GM19324 (cell line): Measurements from ENCODE around the gene NAV3.

ENCODE experiments used
- ATAC-seq: cut with Tn5 transposase; IDR thresholded peaks from one replicate; pipeline ENCODE4 v1.9.1; 2021; ENCODE audit warnings: mild to moderate bottlenecking, moderate library complexity; ENCODE audit not compliant: unreplicated experiment, low FRiP score

Gene NAV3

DNA sequence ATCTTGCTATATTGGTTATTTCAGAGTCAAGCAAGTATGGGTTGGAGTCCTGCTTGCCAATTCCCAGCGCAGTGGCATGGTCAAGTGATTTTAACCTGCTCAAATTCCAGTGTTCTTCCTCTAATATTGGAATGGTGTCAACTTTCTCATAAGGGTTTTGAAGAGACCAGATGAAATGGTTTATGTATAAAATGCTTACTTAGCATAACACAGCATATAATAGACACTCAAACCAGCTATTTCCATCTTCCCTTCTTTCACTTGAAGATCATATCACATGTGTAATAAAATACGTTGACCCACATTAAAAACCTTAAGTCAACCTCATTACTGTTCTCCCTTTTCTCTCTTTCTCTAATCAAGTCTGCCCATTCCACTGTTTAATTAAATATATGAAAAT, 144.0 kb downstream of the NAV3 start:
- ATAC-seq = no peak

DNA sequence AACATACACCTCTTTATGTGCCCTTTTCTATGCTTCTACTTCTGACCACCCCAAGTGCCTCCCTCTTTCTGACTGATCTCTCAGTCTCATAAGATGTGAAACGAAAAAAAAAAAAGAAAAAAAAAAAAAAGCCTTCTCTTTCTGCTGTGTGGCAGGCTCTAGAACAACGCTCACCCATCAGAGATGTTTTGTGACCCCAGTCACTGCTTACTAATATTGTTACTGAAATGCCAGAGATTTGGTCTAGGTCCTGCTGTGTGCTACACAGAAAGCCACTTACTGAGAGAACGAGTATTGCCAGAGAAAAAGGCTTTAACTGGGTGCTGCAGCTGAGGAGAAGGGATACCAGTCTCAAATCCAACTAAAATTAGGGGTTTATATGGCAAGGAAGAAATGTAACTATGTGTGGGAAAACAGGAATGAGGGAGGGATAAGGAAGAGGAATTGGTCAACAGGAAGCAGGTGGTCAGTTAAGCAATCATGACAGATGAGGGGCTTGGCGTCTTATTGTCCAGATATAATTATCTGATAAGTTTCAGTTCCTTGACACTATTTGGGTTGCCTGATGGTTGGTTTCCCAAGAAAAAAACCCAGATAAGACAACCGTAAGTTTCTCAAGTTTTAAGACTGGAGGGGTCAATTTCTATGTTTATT, 149.0 kb downstream of the NAV3 start:
- no peak for ATAC-seq

DNA sequence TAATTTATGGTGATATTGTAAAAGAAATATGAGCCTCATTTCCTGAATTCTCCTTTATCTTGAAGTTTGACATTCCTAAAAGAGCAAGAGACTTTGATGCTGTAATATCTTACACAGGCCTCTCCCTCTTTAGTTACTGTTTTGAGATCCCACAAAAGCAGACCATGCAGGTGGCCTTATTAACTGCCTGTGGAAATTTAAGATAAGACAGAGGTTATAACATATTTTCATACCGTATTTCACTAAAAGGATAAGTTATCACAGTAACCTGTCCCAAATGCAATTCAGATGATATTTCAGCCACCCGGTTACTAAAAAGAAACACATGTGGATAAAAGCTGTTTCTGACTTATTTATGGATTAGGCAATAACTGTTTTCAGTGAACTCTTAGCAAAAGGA, 150.1 kb downstream of the NAV3 start:
- ATAC-seq = no peak

DNA sequence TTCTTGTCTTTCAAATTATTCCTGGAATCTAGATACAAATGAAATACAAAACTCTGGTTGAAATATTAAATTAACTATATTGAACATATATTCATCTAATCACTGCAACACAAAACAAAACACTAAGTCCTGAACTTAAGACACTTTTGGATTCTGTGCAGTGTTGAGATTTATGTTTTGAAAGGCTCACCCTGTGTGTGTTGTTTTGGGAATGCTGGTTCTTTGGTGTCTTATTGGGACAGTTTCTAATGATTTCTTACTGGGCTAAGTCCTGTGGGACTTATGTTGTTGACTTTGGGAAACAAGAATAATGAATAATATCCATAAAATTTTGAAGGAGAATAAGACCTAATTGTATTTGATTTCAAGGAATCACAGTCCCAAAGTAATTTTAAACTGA, 153.2 kb downstream of the NAV3 start:
- no peak for ATAC-seq

DNA sequence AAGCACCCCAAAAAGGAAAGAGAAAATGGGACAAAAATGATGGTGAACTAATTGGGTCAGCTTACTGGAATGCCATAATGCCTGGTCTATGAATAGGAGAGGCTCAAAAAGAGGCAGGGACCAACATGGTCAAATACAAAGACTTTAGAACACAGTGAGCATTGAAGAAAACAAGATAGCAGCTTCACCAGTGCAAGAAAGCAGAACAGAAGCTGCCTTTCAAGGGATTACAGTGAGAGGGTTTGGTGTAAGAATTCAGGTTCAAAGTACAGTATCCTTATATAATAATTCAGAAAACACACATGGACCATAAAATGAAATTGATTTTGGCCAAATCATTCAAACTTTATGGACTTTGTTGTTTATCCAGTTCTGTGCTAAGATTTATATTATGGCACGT, 162.1 kb downstream of the NAV3 start:
- ATAC-seq = no peak

DNA sequence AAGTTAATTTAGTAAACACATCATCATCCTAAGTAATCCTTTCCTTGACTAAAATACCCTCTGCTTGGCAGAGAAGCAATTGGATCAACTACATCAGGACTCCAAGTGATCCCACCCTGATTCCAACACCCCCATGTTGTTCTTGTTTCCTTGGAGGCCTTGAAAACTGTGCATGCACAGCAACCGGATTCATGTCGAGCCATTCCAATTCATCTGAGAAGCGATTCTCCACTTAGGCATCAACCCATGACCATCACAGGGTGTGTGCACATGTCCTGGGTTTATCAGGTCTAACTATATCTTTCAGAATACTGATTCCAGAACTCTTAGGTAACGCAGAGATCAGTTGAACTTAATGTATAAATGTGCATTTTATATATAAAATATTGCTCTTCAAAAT, 163.0 kb downstream of the NAV3 start:
- ATAC-seq = no peak

DNA sequence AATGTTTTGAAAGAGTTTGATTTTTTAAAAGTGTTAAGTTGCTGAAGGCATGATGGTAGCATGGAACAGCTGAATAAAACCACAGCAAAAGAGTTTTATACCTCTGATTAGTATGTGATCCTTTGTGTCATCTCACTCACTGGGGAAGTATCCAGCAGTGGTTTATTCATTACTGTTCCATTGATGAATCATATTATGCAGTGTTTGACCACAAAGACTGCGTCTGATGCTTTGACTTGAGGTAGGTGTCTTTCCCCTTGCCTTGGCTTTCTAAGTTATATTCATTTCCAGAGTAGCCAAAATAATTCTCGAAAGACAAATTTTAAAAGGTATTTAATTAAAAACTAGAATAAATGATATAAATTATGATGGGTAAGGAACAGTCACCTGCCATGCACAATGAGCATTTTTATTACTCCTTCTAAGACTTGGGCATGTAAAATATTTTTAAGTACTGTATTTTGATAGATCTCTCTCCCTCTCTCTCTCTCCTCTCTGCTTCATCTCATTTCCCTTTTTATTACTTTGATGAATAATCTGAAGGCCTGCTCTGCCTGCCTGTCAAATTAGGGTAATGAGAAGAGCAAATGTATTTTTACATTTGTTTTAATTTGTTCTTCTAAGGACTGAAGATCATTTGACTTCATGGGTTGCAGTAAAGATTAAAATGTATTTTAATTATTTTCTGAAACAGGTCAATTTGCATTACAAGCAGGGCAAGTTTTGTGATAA, 164.9 kb downstream of the NAV3 start:
- no peak for ATAC-seq

DNA sequence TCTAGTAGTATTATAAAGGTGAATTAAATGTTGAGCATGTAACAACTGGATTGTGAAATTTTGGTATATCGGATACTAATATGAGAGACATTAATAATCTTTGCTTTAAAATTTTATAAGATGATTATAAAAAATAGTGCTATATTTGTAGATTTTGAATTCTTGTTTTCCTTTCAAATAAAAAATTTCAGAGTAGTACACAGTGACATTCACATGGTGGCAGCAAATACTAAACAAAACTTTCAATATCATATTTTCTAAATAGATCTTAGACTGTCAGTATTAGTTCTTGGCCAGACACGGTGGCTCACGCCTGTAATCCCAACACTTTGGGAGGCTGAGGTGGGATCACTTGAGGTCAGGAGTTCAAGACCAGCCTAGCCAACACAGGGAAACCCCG, 166.0 kb downstream of the NAV3 start:
- ATAC-seq = no peak

DNA sequence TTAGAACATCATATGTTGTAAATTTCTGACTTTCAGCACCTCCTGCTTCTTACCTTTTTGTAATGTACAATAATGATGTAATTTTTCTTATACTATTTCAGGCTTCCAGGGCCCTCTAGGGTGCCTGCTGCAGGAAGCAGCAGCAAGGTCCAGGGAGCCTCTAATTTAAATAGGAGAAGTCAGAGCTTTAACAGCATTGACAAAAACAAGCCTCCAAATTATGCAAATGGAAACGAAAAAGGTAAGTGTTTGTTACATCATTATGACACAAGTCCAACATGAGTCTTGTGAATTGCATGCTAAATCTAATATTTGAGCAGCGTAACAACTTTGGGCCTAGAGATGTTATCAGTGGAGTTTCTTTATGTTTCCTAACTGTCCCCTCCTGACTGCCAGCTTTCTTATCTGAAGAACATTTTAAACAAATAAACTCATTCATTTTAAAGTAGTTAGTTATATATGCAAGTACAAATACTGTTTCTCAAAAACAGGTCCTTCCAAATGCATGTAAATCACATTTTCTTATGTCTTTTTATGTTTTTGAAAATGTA, 167.6 kb downstream of the NAV3 start:
- ATAC-seq = no peak

DNA sequence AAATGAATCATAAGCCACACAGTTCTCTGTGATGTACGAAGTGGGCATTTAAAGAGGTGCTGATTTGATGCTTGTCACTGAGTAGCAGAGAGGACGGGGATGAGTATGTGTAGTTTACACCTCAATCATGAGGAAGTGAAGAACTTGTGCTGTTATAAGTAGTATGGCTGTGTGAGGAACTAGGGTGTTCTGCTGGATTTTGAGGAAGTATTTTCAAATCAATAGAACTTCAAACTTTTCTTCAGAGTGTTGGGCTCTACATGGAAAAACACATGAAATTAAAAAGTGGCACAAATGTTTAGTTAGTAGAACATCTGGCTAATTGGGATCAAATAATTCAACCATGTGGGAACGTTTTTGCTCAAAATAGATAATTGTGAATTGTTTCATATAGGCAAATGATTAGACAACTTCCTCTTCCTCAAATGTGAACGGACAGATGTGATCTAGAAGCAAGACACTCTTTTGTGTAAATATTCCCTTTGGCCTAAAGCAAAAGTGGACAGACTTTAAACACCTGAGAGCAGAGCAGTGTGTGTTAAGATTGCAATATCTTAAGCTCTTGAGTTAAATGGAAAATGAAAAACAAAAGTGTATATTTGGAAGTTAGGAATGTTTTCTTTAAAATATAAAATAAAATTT, 168.5 kb downstream of the NAV3 start:
- peak; percentile 85 for ATAC-seq

DNA sequence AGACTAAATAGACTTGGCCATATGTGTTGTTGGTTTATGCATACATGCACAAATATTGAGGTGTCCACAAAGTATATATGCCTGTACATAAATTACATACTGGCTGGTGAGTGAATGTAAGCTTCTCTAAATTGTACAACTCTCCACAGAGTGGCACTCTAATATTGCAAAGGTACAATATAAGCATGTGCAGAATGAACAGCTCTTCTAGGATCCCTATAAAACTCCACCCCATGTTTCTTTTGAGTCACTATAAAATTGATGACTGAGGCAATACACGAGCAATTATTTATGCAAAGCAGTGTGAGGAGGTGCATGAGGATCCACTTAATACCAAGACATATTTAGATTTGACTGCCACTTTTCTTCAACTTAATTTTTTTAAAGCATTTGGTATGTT, 172.2 kb downstream of the NAV3 start:
- no peak for ATAC-seq

DNA sequence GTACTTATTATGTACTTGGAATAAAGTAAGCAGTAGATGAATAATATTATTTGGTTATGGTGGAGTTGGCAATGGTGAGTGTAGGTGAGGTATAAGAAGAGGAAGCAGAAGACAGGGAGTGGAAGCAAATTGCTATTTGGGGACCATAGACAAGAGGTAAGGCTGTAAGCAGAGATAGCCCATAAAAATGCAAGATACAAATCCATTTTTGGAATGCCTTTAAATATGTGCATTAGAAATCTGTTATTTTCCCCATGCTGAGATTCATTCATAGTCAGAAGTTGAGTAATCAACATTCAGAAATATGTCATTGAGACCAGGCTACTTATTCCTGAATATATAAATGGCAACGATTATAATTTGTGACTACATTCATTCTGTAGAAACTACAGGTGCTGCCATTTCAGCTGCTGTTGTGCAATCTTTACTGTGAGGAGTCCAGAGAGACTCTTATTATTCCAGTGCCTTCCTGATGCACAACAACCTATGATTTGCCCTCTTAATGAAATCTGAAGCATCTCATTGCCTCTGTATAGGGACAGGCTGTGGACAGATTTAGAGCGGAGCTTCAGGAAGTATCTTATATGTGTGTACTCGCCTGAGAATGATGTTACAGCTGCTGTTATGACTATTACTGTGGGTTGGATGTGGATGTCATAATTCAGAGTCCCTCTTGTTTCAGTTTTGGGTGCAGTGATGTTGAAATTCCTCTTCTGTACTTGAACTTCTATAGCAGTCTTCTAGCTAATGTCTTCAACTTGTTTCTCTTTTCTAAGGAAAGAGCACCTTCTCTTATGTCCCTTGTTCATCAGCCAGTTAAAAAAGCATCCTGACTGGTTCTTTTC, 173.8 kb downstream of the NAV3 start:
- no peak for ATAC-seq

DNA sequence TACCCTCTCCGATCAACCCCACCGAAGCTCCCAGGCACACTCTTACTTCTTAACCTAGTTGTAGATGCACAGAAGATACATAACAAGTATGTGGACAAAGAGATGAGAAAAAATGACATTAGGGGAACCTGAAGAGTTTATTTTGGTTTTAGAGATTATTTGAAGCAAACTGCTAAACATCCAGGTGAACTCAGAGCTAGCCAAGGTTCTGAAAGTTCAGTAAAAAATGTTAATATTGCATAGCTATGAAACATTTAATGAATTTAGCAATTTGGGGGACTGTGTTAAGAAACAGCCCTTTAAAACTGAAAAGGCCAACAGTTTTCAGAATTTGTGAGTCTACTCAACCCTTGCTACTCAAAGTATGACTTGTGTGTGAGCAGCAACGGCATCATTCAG, 174.4 kb downstream of the NAV3 start:
- ATAC-seq = no peak

DNA sequence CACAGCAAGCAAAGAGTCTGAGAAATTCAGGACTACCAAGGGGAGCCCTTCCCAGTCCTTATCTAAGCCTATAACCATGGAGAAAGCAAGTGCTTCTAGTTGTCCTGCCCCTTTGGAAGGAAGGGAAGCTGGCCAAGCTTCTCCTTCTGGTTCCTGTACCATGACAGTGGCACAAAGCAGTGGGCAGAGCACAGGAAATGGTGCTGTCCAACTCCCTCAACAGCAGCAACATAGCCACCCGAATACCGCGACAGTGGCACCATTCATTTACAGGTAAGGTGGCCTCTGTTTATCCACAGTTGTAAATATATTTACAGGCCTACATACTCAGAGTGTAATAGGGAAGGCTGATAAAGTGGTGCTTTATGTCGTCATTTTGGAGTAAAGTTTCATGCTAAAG, 176.5 kb downstream of the NAV3 start:
- ATAC-seq = no peak

DNA sequence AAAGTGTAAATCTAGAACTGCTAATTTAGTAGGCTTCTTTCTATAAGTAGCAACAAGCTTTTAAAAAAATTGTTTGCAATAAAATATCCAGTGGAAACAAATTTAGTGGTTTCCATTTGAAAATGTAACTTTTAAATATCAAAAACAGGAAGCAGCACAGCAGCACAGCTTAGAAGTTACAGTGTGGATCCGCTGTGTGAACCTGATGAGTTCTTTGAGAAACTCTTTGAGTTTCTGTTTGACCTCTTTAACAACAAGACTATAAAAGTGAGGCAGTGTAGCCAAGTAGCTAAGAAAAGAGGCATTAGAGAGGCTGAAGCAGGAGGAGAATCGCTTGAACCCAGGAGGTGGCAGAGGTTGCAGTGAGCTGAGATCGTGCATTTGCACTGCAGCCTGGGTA, 178.3 kb downstream of the NAV3 start:
- no peak for ATAC-seq

DNA sequence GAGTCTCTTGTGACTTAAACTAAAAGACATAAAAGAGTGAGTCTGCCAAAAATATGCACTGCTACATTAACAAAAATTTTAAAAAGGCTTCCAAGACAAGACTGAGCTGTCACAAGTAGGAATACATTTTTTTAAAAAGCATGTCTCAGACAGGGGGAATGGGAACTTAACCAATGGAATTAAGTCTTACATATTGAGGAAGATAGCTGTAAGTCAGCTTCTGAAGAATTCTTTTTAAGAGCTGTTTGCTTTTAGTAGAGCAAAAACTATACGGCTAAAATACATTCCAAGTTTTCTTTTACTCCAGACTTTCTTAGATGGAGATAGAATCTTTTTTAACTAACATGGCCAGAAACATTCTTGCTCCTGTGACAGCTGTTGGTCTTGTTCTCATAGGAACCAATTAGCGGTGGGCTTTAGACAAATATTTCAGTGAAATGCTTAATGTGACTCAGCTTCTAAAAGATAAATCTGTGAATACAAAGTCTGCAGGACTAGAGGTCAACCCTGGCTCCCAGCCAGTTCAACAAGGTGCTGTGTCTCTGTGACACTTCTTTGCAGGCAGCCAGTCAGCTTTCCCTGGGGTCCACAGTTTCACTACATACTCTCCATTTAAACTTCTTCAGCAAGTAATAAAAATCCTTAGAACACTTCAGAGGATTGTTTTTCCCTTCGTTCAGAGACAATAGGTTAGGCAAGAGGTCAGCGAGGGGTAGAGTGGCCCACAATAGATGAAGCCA, 187.6 kb downstream of the NAV3 start:
- no peak for ATAC-seq

DNA sequence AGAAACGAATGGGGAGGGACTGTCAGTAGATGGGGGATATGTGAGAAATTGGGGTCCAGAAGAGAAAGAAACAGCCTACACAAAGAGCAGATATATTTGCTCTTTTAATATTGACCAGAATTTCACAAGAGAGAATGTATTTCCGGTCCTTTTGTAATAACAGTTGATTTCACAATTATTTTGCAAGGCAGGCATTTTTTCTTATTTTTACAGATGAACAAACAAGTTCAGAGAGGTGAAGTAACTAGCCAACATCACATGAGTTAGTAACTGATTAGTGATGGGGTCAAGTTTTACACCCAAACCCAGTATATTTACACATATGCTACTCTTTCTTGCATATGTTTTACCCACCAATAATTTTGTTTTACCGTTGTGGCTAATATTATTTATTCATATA, 188.2 kb downstream of the NAV3 start:
- ATAC-seq = no peak

DNA sequence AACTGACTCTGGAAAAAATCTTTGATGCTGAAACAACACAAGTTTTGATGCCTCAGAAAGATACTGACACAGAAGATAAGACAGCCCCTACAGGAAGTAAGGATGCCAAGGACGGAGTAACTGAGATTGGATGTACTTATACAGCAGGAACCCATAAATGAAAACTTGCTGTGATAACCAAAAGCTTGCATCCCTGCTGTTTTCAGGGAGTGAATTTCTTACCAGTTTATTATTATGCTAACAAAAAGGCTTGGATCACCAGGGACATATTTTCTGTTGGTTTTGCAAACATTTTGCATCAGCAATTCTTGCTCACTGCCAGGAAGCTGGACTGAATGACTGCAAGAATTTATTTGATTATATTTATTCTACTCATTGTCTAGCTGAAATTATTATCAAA, 197.7 kb downstream of the NAV3 start:
- ATAC-seq = no peak

DNA sequence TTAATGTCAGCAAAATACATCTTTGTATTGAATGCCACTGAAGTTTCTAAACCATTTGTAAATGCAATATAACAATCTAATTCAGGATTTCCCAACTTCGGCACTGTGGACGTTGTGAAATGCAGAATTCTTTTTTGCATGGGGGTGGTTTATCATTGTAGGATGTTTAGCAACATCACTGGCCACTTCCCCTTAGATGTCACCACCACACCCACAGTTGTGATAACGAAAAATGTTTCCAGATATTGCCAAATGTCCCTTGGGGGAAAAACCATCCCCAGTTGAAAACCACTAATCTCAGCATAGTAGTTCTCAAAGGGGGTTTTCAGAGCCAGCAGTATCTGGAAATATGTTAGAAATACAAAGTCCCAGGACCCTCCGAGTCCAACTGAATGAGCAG, 203.3 kb downstream of the NAV3 start:
- no peak for ATAC-seq
